Panc1 (cell line): ENCODE data around the gene CHTF8. TPM values are rescaled to one million over a fixed set of nuclear protein-coding genes. Genes with fewer than 3 reads are reported as not detected.

ENCODE experiments used
- ATAC-seq: fragments of 200-7000 bp; cut with Tn5 transposase; 2 replicates; pipeline ENCODE4 v1.9.1; 2020; ENCODE audit warnings: mild to moderate bottlenecking, moderate library complexity
- BruUV-seq: library from RNA; stranded (reverse); fragments of 400-500 nt; replicated peaks from 2 replicates; lab custom pipeline; 2021; lab: Mats Ljungman, UMichigan
- CTCF ChIA-PET: fragments of 300-600 bp; sonication (Branson Sonifier 250); formaldehyde crosslinking; loops from one replicate; lab custom pipeline; 2022; ENCODE audit warnings: antibody characterized with exemption; lab: Charles Lee
- POLR2A ChIA-PET: fragments of 300-600 bp; sonication (Branson Sonifier 250); formaldehyde crosslinking; loops from one replicate; lab custom pipeline; 2022; ENCODE audit warnings: antibody characterized with exemption; lab: Charles Lee
- DNase-seq: peaks from one replicate; pipeline ENCODE4 v3.0.0-alpha.2; 2010; ENCODE audit warnings: low read depth, low spot score
- H3K27ac ChIP-seq: 2 replicates; pipeline ENCODE4 v1.5.1; 2011; ENCODE audit warnings: mild to moderate bottlenecking, low read length, inconsistent platforms
- H3K27me3 ChIP-seq: fragments of 200-500 bp; sonication (Bioruptor generic); 2 replicates; pipeline ENCODE4 v1.6.0; 2014; ENCODE audit warnings: low read length, inconsistent platforms; ENCODE audit not compliant: control insufficient read depth, insufficient read depth
- H3K36me3 ChIP-seq: fragments of 200-500 bp; sonication (Bioruptor generic); 2 replicates; pipeline ENCODE4 v1.5.1; 2014; ENCODE audit warnings: inconsistent platforms, mild to moderate bottlenecking, low read length, moderate library complexity; ENCODE audit not compliant: control insufficient read depth, insufficient read depth
- H3K4me1 ChIP-seq: 2 replicates; pipeline ENCODE4 v1.5.1; 2011; ENCODE audit warnings: inconsistent platforms, mild to moderate bottlenecking, low read length, moderate library complexity; ENCODE audit not compliant: control insufficient read depth, insufficient read depth
- H3K4me3 ChIP-seq, 2 experiments: 2 replicates each; pipeline ENCODE4 v1.5.1; 2011 to 2012; ENCODE audit warnings: low read depth in 2 of 2, low read length in 2 of 2, mild to moderate bottlenecking in 2 of 2, inconsistent platforms in 1 of 2, moderate library complexity in 1 of 2
- H3K9me3 ChIP-seq: fragments of 200-500 bp; sonication (Bioruptor generic); 2 replicates; pipeline ENCODE4 v1.5.1; 2014; ENCODE audit warnings: low read depth, mild to moderate bottlenecking, inconsistent platforms, low read length, moderate library complexity; ENCODE audit not compliant: control insufficient read depth, insufficient read depth
- POLR2AphosphoS5 ChIP-seq: IDR thresholded peaks from 2 replicates; pipeline ENCODE4 v1.6.1; 2012; ENCODE audit warnings: mild to moderate bottlenecking, low read depth, low read length, moderate library complexity
- SIN3A ChIP-seq: IDR thresholded peaks from 2 replicates; pipeline ENCODE4 v1.6.1; 2012; ENCODE audit warnings: low read depth, mild to moderate bottlenecking, low read length, moderate library complexity, borderline replicate concordance; ENCODE audit not compliant: insufficient read depth
- TCF7L2 ChIP-seq: IDR thresholded peaks from 2 replicates; pipeline ENCODE4 v1.6.1; 2011; ENCODE audit warnings: mild to moderate bottlenecking, low read depth, low read length, inconsistent platforms
- in situ Hi-C: cut with HindIII; loops from 2 replicates; pipeline ENCODE4 v1.10.0; 2016; ENCODE audit warnings: low sequenced_read_pairs, low pct_unique_long_range_greater_than_20kb
- intact Hi-C: fragments of 100-400 bp; cut with micrococcal nuclease; formaldehyde crosslinking; loops from one replicate; pipeline ENCODE4 v1.10.0; 2022; ENCODE audit not compliant: unreplicated experiment
- total RNA-seq: library from RNA; stranded (reverse); gene quantifications from one replicate; pipeline ENCODE4 v1.2.1, GENCODE V29; 2021; ENCODE audit not compliant: unreplicated experiment
- TF ChIP-seq, protein P1 (sequence below), 2 experiments: IDR thresholded peaks; 2 replicates each; pipeline ENCODE4 v1.6.1; 2011 to 2012; ENCODE audit warnings: low read depth in 2 of 2, control low read depth in 1 of 2, low read length in 1 of 2, mild to moderate bottlenecking in 1 of 2, moderate library complexity in 1 of 2; ENCODE audit not compliant: insufficient read depth in 1 of 2
- TF ChIP-seq, protein P2 (sequence below): fragments of 450-650 bp; IDR thresholded peaks from 2 replicates; pipeline ENCODE4 v1.5.1; 2017; ENCODE audit warnings: mild to moderate bottlenecking

The CHTF8 gene
- total RNA-seq, 1 experiment from 2014 or later: 116 TPM

DNA sequence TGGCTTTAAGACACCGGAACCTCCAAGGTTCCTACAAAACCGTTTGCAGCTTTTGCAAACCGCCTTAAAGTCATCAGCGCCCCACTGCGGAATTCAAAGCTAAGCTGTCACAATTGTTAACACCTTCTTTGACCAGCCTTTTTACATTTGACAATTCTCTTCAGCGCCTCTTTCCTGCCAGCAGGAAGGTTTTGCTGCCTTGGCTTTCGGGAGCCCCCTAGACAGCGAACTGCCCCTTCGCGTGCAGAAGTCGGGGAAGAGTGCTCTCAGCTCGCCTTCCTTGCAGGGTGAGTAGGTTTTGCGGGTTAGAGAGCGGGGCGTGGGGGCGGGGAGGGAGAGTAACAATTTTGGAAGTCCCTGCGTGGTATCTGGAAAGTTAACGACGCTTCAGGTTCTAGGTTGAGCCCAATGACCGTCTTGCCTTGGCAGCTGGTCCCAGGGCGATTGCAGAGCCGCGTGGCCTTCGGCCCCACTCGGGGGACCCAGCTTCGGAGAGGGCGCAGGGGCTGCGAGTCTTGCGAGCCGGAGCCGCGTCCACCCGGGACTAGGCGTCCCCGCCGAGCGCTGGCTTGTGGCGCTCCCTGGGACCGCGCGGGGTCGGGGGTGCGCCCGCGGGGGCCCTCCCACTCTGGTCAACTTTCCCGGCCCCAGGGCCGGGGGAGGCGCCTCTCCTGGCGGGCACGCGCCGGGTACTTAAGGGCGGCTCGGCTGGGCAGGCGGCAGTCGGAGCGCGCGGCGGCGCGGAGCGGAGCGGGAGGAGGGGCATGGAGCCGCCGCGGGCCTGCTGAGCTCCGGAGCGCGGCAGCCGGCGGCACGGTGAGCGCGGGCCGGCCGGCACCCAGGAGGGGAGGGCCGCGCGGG lies 26.7 kb downstream of the CHTF8 start, which contains the start of gene HAS3:
Gene HAS3 (plus strand): TSS at position 153 of the 861 bp plus-strand sequence. CDS start 3,743 bp downstream, outside the sequence.
- Histone ChIP-seq H3K4me3 (peak within 1 kb of the TSS; percentile 58 to 64), H3K27me3 (no peaks in the 10 kb centered on the region), H3K27ac (0 out of 2 replicates have a peak within 1 kb of the TSS, but pooled peaks have one; percentile 39), H3K4me1 (peaks cover 17% of the 10 kb centered on the region), H3K36me3 (no peaks in the 10 kb centered on the region), H3K9me3 (no peaks in the 10 kb centered on the region)
- intact Hi-C loops: loop anchor here (5.0 kb wide), 1 partner anchor 203 kb away; no protein-coding TSS in a partner anchor
- TF ChIP-seq SIN3A (0 out of 2 replicates have a peak, but pooled peaks have one; percentile 15), POLR2AphosphoS5 (peak; percentile 38; the same call in 1 of the 2 replicates), TCF7L2 (no peak)
- TF ChIP-seq, protein P1, sequence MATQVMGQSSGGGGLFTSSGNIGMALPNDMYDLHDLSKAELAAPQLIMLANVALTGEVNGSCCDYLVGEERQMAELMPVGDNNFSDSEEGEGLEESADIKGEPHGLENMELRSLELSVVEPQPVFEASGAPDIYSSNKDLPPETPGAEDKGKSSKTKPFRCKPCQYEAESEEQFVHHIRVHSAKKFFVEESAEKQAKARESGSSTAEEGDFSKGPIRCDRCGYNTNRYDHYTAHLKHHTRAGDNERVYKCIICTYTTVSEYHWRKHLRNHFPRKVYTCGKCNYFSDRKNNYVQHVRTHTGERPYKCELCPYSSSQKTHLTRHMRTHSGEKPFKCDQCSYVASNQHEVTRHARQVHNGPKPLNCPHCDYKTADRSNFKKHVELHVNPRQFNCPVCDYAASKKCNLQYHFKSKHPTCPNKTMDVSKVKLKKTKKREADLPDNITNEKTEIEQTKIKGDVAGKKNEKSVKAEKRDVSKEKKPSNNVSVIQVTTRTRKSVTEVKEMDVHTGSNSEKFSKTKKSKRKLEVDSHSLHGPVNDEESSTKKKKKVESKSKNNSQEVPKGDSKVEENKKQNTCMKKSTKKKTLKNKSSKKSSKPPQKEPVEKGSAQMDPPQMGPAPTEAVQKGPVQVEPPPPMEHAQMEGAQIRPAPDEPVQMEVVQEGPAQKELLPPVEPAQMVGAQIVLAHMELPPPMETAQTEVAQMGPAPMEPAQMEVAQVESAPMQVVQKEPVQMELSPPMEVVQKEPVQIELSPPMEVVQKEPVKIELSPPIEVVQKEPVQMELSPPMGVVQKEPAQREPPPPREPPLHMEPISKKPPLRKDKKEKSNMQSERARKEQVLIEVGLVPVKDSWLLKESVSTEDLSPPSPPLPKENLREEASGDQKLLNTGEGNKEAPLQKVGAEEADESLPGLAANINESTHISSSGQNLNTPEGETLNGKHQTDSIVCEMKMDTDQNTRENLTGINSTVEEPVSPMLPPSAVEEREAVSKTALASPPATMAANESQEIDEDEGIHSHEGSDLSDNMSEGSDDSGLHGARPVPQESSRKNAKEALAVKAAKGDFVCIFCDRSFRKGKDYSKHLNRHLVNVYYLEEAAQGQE (IDR thresholded peaks at IDR 0.05; ENCODE audit: insufficient read depth in 1 of 2, low read depth in 2 of 2, low read length in 1 of 2): no peak
- TF ChIP-seq, protein P2, sequence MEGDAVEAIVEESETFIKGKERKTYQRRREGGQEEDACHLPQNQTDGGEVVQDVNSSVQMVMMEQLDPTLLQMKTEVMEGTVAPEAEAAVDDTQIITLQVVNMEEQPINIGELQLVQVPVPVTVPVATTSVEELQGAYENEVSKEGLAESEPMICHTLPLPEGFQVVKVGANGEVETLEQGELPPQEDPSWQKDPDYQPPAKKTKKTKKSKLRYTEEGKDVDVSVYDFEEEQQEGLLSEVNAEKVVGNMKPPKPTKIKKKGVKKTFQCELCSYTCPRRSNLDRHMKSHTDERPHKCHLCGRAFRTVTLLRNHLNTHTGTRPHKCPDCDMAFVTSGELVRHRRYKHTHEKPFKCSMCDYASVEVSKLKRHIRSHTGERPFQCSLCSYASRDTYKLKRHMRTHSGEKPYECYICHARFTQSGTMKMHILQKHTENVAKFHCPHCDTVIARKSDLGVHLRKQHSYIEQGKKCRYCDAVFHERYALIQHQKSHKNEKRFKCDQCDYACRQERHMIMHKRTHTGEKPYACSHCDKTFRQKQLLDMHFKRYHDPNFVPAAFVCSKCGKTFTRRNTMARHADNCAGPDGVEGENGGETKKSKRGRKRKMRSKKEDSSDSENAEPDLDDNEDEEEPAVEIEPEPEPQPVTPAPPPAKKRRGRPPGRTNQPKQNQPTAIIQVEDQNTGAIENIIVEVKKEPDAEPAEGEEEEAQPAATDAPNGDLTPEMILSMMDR: peak; percentile 72; the same call in 1 of the 2 replicates
- in situ Hi-C loops: no loop called here
- CTCF ChIA-PET: interaction anchor here (0.5 to 0.7 kb wide), 3 partner anchors 18 to 256 kb away, joined by 3 to 5 read pairs (median 3); no protein-coding TSS in a partner anchor
- POLR2A ChIA-PET: interaction anchor here (0.7 kb wide), 1 partner anchor 59 kb away, joined by 4 read pairs; no protein-coding TSS in a partner anchor
- no TSS peak for BruUV-seq
- ATAC-seq (peak; percentile 85), DNase-seq (peak; percentile 42)

DNA sequence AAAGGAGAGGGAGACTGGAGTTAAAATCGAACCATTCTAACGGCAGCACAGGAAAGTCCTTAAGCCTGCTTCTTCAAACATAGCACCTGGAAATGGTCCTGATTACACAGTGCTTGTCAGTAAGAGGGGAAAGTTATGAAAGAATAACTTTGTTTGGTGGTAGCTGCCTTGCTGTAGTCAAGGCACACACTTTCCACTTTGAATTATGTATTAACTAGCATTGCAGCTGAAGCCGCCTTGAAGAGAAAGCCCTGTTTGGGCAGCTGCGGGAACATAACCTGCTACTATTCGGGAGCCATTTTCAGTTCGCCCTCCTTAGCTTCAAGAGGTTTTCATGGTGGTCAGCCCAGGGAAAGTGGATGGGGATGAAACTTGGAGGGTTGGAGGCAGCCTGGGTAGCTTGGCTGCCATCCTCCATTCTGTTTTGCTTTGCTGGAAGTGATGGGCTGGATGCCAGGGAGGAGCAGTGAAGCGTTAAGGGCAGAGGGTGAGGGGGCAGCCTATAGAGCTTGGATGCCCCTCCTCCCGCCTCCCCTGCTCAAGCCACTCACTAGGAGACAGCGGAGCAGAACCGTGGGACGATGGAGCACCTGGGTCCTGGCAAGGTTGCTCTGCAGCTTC lies 32.2 kb downstream of the CHTF8 start:
- TF ChIP-seq, protein P2: no peak
- TF ChIP-seq POLR2AphosphoS5 (no peak), SIN3A (no peak), TCF7L2 (no peak)
- TF ChIP-seq, protein P1 (IDR thresholded peaks at IDR 0.05; ENCODE audit: insufficient read depth in 1 of 2, low read depth in 2 of 2, low read length in 1 of 2): no peak
- CTCF ChIA-PET: no interaction called here
- Histone ChIP-seq H3K27ac (no peak overlapping the region), H3K27me3 (no peaks in the 10 kb centered on the region), H3K4me1 (peaks cover 1% of the 10 kb centered on the region), H3K9me3 (no peaks in the 10 kb centered on the region), H3K4me3 (no peak overlapping the region), H3K36me3 (no peaks in the 10 kb centered on the region)
- intact Hi-C loops: no loop called here
- in situ Hi-C loops: no loop called here
- BruUV-seq: no TSS peak
- no peak for DNase-seq
- no peak for ATAC-seq
- POLR2A ChIA-PET: interaction anchor here (0.7 kb wide), 1 partner anchor 185 kb away, joined by 3 read pairs; no protein-coding TSS in a partner anchor
